Epithelial cell of esophagus (primary cell): Measurements from ENCODE around the gene ZBTB20.

ENCODE experiments used
- DNase-seq: peaks from one replicate; pipeline ENCODE4 v3.0.0; 2010; ENCODE audit warnings: low read depth
- H3K4me3 ChIP-seq: 2 replicates; pipeline ENCODE4 v1.5.1; 2011; ENCODE audit warnings: mild to moderate bottlenecking, low read length, control low read depth
- TF ChIP-seq, protein P1 (sequence below): IDR thresholded peaks from 2 replicates; pipeline ENCODE4 v1.5.1; 2011; ENCODE audit warnings: low read depth, mild to moderate bottlenecking, low read length, control low read depth, inconsistent platforms; ENCODE audit not compliant: insufficient read depth; ENCODE audit errors: missing control alignments

The ZBTB20 gene

GRCh38 chr3:114323546-114324254 lies 823.4 kb downstream of the ZBTB20 start:
- H3K4me3 ChIP-seq: no peak overlapping the region
- TF ChIP-seq, protein P1, sequence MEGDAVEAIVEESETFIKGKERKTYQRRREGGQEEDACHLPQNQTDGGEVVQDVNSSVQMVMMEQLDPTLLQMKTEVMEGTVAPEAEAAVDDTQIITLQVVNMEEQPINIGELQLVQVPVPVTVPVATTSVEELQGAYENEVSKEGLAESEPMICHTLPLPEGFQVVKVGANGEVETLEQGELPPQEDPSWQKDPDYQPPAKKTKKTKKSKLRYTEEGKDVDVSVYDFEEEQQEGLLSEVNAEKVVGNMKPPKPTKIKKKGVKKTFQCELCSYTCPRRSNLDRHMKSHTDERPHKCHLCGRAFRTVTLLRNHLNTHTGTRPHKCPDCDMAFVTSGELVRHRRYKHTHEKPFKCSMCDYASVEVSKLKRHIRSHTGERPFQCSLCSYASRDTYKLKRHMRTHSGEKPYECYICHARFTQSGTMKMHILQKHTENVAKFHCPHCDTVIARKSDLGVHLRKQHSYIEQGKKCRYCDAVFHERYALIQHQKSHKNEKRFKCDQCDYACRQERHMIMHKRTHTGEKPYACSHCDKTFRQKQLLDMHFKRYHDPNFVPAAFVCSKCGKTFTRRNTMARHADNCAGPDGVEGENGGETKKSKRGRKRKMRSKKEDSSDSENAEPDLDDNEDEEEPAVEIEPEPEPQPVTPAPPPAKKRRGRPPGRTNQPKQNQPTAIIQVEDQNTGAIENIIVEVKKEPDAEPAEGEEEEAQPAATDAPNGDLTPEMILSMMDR: no peak
- DNase-seq: no peak

DNA sequence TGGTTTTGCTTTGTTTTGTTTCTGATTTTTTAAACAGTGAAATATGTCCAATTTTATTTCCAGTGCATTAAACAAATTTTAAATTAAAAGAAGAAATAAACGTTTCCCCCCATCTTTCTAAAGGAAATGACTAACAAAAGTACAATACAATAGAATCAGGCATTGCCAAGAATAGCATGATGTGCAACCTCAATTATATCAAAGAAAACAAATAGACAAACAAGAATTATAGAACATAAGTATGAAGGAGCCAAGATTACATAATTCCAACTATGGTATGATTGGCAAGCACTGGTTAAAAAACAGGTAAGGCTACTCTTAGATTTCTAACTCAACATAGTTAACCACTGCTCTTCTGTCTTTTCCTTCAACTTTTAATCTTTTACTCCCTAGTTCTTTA lies 826.8 kb downstream of the ZBTB20 start:
- DNase-seq: peak; percentile 58
- H3K4me3 ChIP-seq: no peak overlapping the region
- TF ChIP-seq, protein P1: no peak

- DNase-seq: peak; percentile 89
- H3K4me3 ChIP-seq: no peak overlapping the region
- TF ChIP-seq, protein P1: no peak
These were observed 827.6 kb downstream of the ZBTB20 start for GRCh38 chr3:114319453-114319852.

GRCh38 chr3:114318295-114318694 lies 828.8 kb downstream of the ZBTB20 start:
- DNase-seq: no peak
- H3K4me3 ChIP-seq: no peak overlapping the region
- TF ChIP-seq, protein P1: no peak

DNA sequence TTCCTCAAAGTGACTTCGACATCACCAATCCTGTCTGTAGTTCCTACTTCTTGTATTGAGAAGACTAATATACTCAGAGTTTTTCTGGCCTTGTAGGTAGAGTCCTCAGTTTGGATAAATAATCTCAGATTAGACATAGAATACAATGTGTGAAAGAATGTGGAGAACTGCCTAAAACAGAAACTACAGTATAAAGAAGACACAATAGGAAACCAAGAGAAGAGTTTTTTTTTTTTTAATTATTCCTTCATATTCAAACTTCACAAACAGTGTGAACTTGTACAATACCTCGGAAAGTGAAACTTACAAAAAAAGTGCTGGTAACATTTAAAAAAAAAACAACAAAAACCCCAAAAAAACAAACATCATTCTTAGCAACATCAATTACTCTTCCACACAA lies 832.8 kb downstream of the ZBTB20 start:
- TF ChIP-seq, protein P1: no peak
- no peak overlapping the region for H3K4me3 ChIP-seq
- DNase-seq: no peak

DNA sequence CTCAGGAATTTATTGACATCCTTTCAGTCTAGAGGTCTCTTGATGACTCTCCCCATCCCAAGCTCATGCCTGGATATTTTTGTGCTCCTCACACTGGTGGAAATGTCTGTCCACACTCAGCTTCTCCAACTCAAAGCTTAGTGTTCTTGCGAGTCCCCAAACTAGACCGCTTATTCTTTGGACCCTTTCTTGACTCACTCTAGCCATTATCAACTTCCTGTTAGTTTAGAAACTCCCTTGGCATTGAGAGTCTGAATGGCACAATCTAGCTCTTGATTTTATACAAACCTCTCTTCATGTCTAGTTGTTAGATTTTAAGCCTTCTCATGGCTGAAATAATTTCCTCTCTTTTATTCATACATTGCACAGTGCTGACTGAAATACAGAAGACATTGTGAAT lies 833.7 kb downstream of the ZBTB20 start:
- TF ChIP-seq, protein P1: no peak
- DNase-seq: no peak
- H3K4me3 ChIP-seq: no peak overlapping the region

DNA sequence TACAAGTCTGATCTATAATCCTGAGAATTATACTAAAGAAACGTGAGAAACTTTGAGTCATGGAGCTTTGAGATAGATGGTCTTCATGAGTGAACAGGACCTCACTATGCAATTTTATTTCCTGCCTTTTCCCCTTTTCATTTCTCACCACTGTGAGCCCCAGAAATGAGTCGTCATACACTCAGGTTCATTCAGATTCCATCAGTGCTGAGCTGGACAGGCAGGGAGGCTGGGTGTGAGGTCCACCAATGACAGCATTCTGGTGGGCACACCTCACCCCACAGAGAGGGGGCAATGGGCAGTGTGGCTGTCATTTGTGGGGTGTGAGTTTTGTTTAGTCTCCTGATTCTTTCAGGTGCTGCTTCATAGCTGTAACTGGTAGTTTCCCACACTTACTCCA lies 836.4 kb downstream of the ZBTB20 start:
- peak; percentile 2 for DNase-seq
- no peak overlapping the region for H3K4me3 ChIP-seq
- TF ChIP-seq, protein P1: no peak
